Subcutaneous abdominal adipose tissue (tissue), 5 donors: ENCODE results near the gene SLC6A20.
A peak's percentile ranks its signal among the peaks of the same experiment; 100 is the strongest.

Experiments
- H3K27ac ChIP-seq: one replicate; pipeline ENCODE4 v1.7.0; 2013; ENCODE audit warnings: low read depth, mild to moderate bottlenecking, inconsistent platforms, low read length, moderate library complexity
- H3K27me3 ChIP-seq, 5 donors: one replicate each; pipeline ENCODE4 v1.7.0; 2013; ENCODE audit warnings: low read length in 5 of 5, inconsistent platforms in 1 of 5; ENCODE audit not compliant: control insufficient read depth in 5 of 5, insufficient read depth in 4 of 5
- H3K36me3 ChIP-seq, 5 donors: one replicate each; pipeline ENCODE4 v1.7.0; 2013; ENCODE audit warnings: low read length in 5 of 5; ENCODE audit not compliant: control insufficient read depth in 5 of 5, insufficient read depth in 5 of 5
- H3K4me1 ChIP-seq, 5 donors: one replicate each; pipeline ENCODE4 v1.7.0; 2013; ENCODE audit warnings: low read length in 5 of 5, mild to moderate bottlenecking in 3 of 5, moderate library complexity in 1 of 5; ENCODE audit not compliant: control insufficient read depth in 5 of 5, insufficient read depth in 5 of 5
- H3K4me3 ChIP-seq, 5 donors: one replicate each; pipeline ENCODE4 v1.7.0; 2013; ENCODE audit warnings: low read length in 5 of 5, low read depth in 1 of 5
- H3K9ac ChIP-seq, 5 donors: one replicate each; pipeline ENCODE4 v1.7.0; 2013; ENCODE audit warnings: low read length in 5 of 5, mild to moderate bottlenecking in 4 of 5, moderate library complexity in 3 of 5
- H3K9me3 ChIP-seq, 5 donors: one replicate each; pipeline ENCODE4 v1.7.0; 2013; ENCODE audit warnings: low read length in 5 of 5; ENCODE audit not compliant: control insufficient read depth in 5 of 5
- donor health status: healthy.
- donor health status: healthy.
- donor health status: healthy.
- donor health status: healthy.
- donor health status: healthy.

SLC6A20 gene

DNA sequence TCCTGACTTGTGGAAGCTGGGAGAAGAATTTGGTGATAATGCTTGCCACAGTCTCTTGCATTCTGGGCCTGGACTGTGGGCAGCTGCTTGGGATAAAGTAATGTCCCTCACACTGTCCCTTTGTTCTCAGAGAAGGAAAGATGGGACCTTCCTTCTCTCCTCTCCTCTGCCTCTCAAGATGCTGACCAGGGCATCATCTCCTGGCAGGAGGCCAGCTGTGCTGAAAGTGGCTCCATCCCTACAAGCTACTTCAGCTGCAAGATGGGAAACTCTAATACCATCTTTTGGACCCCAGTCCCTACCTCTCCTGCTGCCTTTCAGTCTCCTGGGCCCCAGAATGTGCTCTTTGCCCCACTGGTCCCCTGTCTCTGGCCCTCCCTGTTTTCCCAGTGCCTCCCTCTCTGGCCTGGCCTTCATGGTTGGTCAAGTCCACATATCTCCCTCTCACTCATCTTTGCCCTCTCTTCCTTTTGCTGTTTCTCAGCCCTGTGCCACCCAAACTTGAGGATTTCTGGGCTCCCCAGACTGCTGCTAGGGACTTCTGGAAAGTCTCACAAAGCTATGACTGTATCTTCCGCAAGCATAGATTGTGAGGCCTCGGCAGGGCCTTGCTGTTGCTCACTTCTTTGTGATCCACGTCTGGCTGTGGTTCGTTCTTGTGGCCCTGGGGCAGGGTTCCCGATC lies 7.1 kb upstream of the SLC6A20 start:
- Histone ChIP-seq H3K27ac (no peak overlapping the region), H3K4me1 (no peaks in the 10 kb centered on the region)

GRCh38 chr3:45802146-45802545 lies 5.8 kb upstream of the SLC6A20 start:
- H3K36me3 ChIP-seq: no peaks in the 10 kb centered on the region
- no peaks in the 10 kb centered on the region for H3K9me3 ChIP-seq
- no peak overlapping the region for H3K4me3 ChIP-seq
- no peaks in the 10 kb centered on the region for H3K4me1 ChIP-seq
- H3K9ac ChIP-seq: no peak overlapping the region
- no peak overlapping the region for H3K27ac ChIP-seq
- peaks cover 16 to 29% (median 23%) of the 10 kb centered on the region in 5 donors for H3K27me3 ChIP-seq

More for the DNA sequence above, 7.1 kb upstream of the SLC6A20 start:
- Histone ChIP-seq H3K4me3 (no peak overlapping the region), H3K9me3 (no peaks in the 10 kb centered on the region), H3K36me3 (no peaks in the 10 kb centered on the region), H3K27me3 (peaks cover 6 to 18% (median 15%) of the 10 kb centered on the region in 5 donors), H3K9ac (no peak overlapping the region)

GRCh38 chr3:45800611-45801010 lies 4.3 kb upstream of the SLC6A20 start:
- Histone ChIP-seq H3K4me3 (no peak overlapping the region), H3K27me3 (peaks cover 28 to 45% (median 38%) of the 10 kb centered on the region in 5 donors), H3K27ac (no peak overlapping the region), H3K9ac (no peak overlapping the region), H3K9me3 (no peaks in the 10 kb centered on the region), H3K36me3 (no peaks in the 10 kb centered on the region), H3K4me1 (peaks cover 0 to 13% (median 11%) of the 10 kb centered on the region in 5 donors)

- Histone ChIP-seq H3K4me1 (peaks cover 0 to 15% (median 12%) of the 10 kb centered on the region in 5 donors), H3K4me3 (no peak overlapping the region), H3K27ac (no peak overlapping the region), H3K9ac (no peak overlapping the region), H3K9me3 (no peaks in the 10 kb centered on the region), H3K36me3 (no peaks in the 10 kb centered on the region), H3K27me3 (peaks cover 29 to 51% (median 42%) of the 10 kb centered on the region in 5 donors)
Measured at GRCh38 chr3:45799586-45799985, 3.2 kb upstream of the SLC6A20 start.

GRCh38 chr3:45798034-45798433 lies 1.7 kb upstream of the SLC6A20 start:
- peaks cover 29 to 59% (median 44%) of the 10 kb centered on the region in 5 donors for H3K27me3 ChIP-seq

GRCh38 chr3:45796902-45797637 lies 734 bp upstream of the SLC6A20 start:
- H3K9ac ChIP-seq: no peak overlapping the region
- peak overlapping the region in 2 of 5 donors; percentile 55 to 60 for H3K4me3 ChIP-seq
- peaks cover 29 to 59% (median 44%) of the 10 kb centered on the region in 5 donors for H3K27me3 ChIP-seq
- H3K9me3 ChIP-seq: no peaks in the 10 kb centered on the region
- H3K4me1 ChIP-seq: peaks cover 0 to 15% (median 12%) of the 10 kb centered on the region in 5 donors
- no peaks in the 10 kb centered on the region for H3K36me3 ChIP-seq
- H3K27ac ChIP-seq: no peak overlapping the region

More at GRCh38 chr3:45798034-45798433, 1.7 kb upstream of the SLC6A20 start:
- H3K27ac ChIP-seq: no peak overlapping the region
- no peaks in the 10 kb centered on the region for H3K9me3 ChIP-seq
- H3K36me3 ChIP-seq: no peaks in the 10 kb centered on the region
- no peak overlapping the region for H3K4me3 ChIP-seq
- no peak overlapping the region for H3K9ac ChIP-seq
- H3K4me1 ChIP-seq: peaks cover 0 to 15% (median 12%) of the 10 kb centered on the region in 5 donors

GRCh38 chr3:45795509-45795881 lies 841 bp downstream of the SLC6A20 start:
- peak overlapping the region in 3 of 5 donors; percentile 39 to 60 (median 45) for H3K4me3 ChIP-seq
- H3K9me3 ChIP-seq: peaks cover 0 to 2% (median 0%) of the 10 kb centered on the region in 5 donors
- no peak overlapping the region for H3K27ac ChIP-seq
- no peaks in the 10 kb centered on the region for H3K36me3 ChIP-seq
- peaks cover 0 to 15% (median 12%) of the 10 kb centered on the region in 5 donors for H3K4me1 ChIP-seq
- H3K27me3 ChIP-seq: peaks cover 29 to 55% (median 41%) of the 10 kb centered on the region in 5 donors
- H3K9ac ChIP-seq: no peak overlapping the region

DNA sequence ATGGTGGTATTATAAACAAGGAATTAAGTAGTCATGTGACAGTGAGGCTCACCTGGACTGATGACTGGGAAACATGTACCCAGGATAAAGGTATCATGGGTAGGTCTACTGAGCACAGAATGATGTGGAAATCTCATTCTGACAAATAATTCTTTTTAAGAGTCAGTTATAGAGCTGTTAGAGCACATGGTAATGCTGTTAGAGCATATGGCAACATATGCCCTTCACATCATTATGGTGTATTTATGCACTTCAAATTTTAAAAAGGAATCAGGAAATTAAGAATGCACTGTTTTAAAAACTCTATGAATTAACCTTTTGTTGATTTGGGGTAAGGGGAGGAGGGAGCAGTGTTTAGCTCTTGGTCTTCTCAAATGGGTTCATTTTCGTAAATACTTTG lies 1.7 kb downstream of the SLC6A20 start:
- no peak overlapping the region for H3K4me3 ChIP-seq
- H3K4me1 ChIP-seq: peaks cover 0 to 15% (median 12%) of the 10 kb centered on the region in 5 donors
- H3K27ac ChIP-seq: no peak overlapping the region
- H3K9me3 ChIP-seq: peaks cover 0 to 6% (median 2%) of the 10 kb centered on the region in 5 donors
- H3K27me3 ChIP-seq: peaks cover 29 to 53% (median 38%) of the 10 kb centered on the region in 5 donors
- no peak overlapping the region for H3K9ac ChIP-seq
- no peaks in the 10 kb centered on the region for H3K36me3 ChIP-seq

- Histone ChIP-seq H3K9me3 (peaks cover 0 to 9% (median 4%) of the 10 kb centered on the region in 5 donors), H3K9ac (no peak overlapping the region), H3K4me1 (peaks cover 0 to 15% (median 12%) of the 10 kb centered on the region in 5 donors), H3K4me3 (no peak overlapping the region), H3K36me3 (no peaks in the 10 kb centered on the region), H3K27ac (no peak overlapping the region), H3K27me3 (peaks cover 29 to 48% (median 33%) of the 10 kb centered on the region in 5 donors)
Measured at GRCh38 chr3:45794177-45794560, 2.2 kb downstream of the SLC6A20 start.
